Measurements from ENCODE around the gene OPRD1.

The OPRD1 gene

GRCh38 chr1:28855969-28856368 is 44.0 kb downstream of the OPRD1 start:
- H3K4me2 ChIP-seq (ENCODE audit: low read length) = no peak overlapping the region
- H3K79me2 ChIP-seq (ENCODE audit: control insufficient read depth, insufficient read depth, low read length, poor library complexity) = no peaks in the 10 kb centered on the region
- no CpG with 5 or more reads among the region's 7 CpGs for WGBS (ENCODE audit: extremely low coverage, insufficient coverage, insufficient read length)

DNA sequence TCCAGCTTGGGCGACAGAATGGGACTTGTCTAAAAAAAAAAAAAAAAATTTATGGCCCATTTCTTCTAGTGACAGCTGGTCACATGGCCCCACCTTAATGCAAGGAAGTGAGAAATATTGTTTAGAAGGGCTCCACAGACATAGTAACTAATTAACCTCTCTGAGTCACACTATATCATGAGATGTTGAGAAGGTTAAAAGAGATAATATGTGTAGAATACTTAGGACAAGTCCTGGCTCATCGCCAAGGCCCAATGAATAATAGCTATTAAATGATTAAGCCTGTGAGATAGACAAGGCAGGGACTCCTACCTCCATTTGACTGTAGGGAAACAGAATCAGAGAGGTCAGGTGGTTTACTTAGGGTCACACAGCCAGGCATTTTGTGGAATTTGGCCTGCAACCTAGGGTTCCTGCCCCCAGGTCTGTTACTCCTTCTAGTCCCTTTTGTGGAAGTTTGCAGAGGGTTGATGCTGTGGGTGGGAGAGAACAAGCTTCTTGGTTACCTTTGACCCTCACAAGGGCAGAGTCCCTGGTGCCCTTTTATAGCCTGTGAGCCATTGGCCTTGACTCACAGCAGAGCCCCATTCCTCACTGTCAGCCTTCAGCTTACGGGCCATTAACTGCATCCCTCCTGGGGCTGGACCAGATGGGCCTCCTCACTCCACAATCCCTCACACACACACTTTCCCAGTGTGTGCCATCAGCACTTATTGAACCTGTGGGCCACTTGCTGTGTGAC is 48.5 kb downstream of the OPRD1 start:
- no peak overlapping the region for H2AK5ac ChIP-seq (ENCODE audit: low read length)
- no peak overlapping the region for H3K23ac ChIP-seq (ENCODE audit: low read length)
- H2BK120ac ChIP-seq (ENCODE audit: insufficient read depth, low read length, poor library complexity) = no peak overlapping the region
- no peak overlapping the region for H4K8ac ChIP-seq (ENCODE audit: low read depth, low read length)
- whole genome bisulfite sequencing (ENCODE audit: extremely low coverage, insufficient coverage, insufficient read length) = no CpG with 5 or more reads among the region's 3 CpGs
- H2BK5ac ChIP-seq (ENCODE audit: low read depth, low read length, poor library complexity) = no peak overlapping the region
- H3K14ac ChIP-seq (ENCODE audit: low read length) = no peak overlapping the region
- H3K4me1 ChIP-seq (ENCODE audit: control insufficient read depth in 1 of 2, insufficient read depth in 2 of 2, low read length in 2 of 2) = no peaks in the 10 kb centered on the region
- no peak overlapping the region for H3K9ac ChIP-seq (ENCODE audit: low read length)
- no peak overlapping the region for H4K91ac ChIP-seq (ENCODE audit: low read depth, low read length)
- H3K18ac ChIP-seq (ENCODE audit: low read length) = no peak overlapping the region
- no peak overlapping the region for H3K4ac ChIP-seq (ENCODE audit: low read depth, low read length)
- no peak overlapping the region for H2BK12ac ChIP-seq (ENCODE audit: low read length)
- H3K9me3 ChIP-seq (ENCODE audit: insufficient read depth, low read depth, low read length) = peaks cover 5% of the 10 kb centered on the region
- H3K27me3 ChIP-seq (ENCODE audit: insufficient read depth, low read length) = no peaks in the 10 kb centered on the region
- H3K79me1 ChIP-seq (ENCODE audit: low read length) = no peaks in the 10 kb centered on the region
- no peak overlapping the region for H3K4me3 ChIP-seq (ENCODE audit: low read depth, low read length)
- no peak for DNase-seq
- no peak overlapping the region for H4K12ac ChIP-seq (ENCODE audit: low read depth, low read length)
- H3K36me3 ChIP-seq (ENCODE audit: control insufficient read depth in 1 of 2, insufficient read depth in 2 of 2, low read length in 2 of 2) = peaks cover 5% of the 10 kb centered on the region in 2 experiments
- no peaks in the 10 kb centered on the region for H3K79me2 ChIP-seq (ENCODE audit: control insufficient read depth, insufficient read depth, low read length, poor library complexity)
- no peak overlapping the region for H2AFZ ChIP-seq (ENCODE audit: insufficient read depth, low read length, poor library complexity)
- no peak overlapping the region for H3K4me2 ChIP-seq (ENCODE audit: low read length)
- no peak overlapping the region for H3K27ac ChIP-seq (ENCODE audit: low read depth, low read length)

More at GRCh38 chr1:28855969-28856368, 44.0 kb downstream of the OPRD1 start:
- H3K9ac ChIP-seq (ENCODE audit: low read length) = no peak overlapping the region
- no peak overlapping the region for H3K18ac ChIP-seq (ENCODE audit: low read length)
- no peak overlapping the region for H2AFZ ChIP-seq (ENCODE audit: insufficient read depth, low read length, poor library complexity)
- H3K27ac ChIP-seq (ENCODE audit: low read depth, low read length) = no peak overlapping the region
- no peak overlapping the region for H3K23ac ChIP-seq (ENCODE audit: low read length)
- no peak overlapping the region for H3K4ac ChIP-seq (ENCODE audit: low read depth, low read length)
- DNase-seq = no peak
- peaks cover 5% of the 10 kb centered on the region in 2 experiments for H3K36me3 ChIP-seq (ENCODE audit: control insufficient read depth in 1 of 2, insufficient read depth in 2 of 2, low read length in 2 of 2)
- no peak overlapping the region for H2BK12ac ChIP-seq (ENCODE audit: low read length)
- H2BK120ac ChIP-seq (ENCODE audit: insufficient read depth, low read length, poor library complexity) = no peak overlapping the region
- H3K79me1 ChIP-seq (ENCODE audit: low read length) = no peaks in the 10 kb centered on the region
- no peaks in the 10 kb centered on the region for H3K4me1 ChIP-seq (ENCODE audit: control insufficient read depth in 1 of 2, insufficient read depth in 2 of 2, low read length in 2 of 2)
- H4K12ac ChIP-seq (ENCODE audit: low read depth, low read length) = no peak overlapping the region
- no peak overlapping the region for H2BK5ac ChIP-seq (ENCODE audit: low read depth, low read length, poor library complexity)
- H4K91ac ChIP-seq (ENCODE audit: low read depth, low read length) = no peak overlapping the region
- no peak overlapping the region for H4K8ac ChIP-seq (ENCODE audit: low read depth, low read length)
- no peak overlapping the region for H3K14ac ChIP-seq (ENCODE audit: low read length)
- H2AK5ac ChIP-seq (ENCODE audit: low read length) = no peak overlapping the region
- peaks cover 2% of the 10 kb centered on the region for H3K9me3 ChIP-seq (ENCODE audit: insufficient read depth, low read depth, low read length)
- H3K4me3 ChIP-seq (ENCODE audit: low read depth, low read length) = no peak overlapping the region
- H3K27me3 ChIP-seq (ENCODE audit: insufficient read depth, low read length) = no peaks in the 10 kb centered on the region

GRCh38 chr1:28862571-28863403 is 50.8 kb downstream of the OPRD1 start:
- Histone ChIP-seq H3K18ac (ENCODE audit: low read length) (no peak overlapping the region), H3K27ac (ENCODE audit: low read depth, low read length) (no peak overlapping the region), H3K4me2 (ENCODE audit: low read length) (no peak overlapping the region), H3K4me1 (ENCODE audit: control insufficient read depth in 1 of 2, insufficient read depth in 2 of 2, low read length in 2 of 2) (no peaks in the 10 kb centered on the region), H3K27me3 (ENCODE audit: insufficient read depth, low read length) (no peaks in the 10 kb centered on the region), H3K36me3 (ENCODE audit: control insufficient read depth in 1 of 2, insufficient read depth in 2 of 2, low read length in 2 of 2) (peaks cover 5% of the 10 kb centered on the region in 2 experiments), H2AK5ac (ENCODE audit: low read length) (no peak overlapping the region), H3K9ac (ENCODE audit: low read length) (no peak overlapping the region), H4K91ac (ENCODE audit: low read depth, low read length) (no peak overlapping the region), H2BK12ac (ENCODE audit: low read length) (no peak overlapping the region), H3K4me3 (ENCODE audit: low read depth, low read length) (no peak overlapping the region), H3K4ac (ENCODE audit: low read depth, low read length) (no peak overlapping the region), H3K79me1 (ENCODE audit: low read length) (no peaks in the 10 kb centered on the region), H2BK5ac (ENCODE audit: low read depth, low read length, poor library complexity) (no peak overlapping the region), H2AFZ (ENCODE audit: insufficient read depth, low read length, poor library complexity) (no peak overlapping the region), H4K12ac (ENCODE audit: low read depth, low read length) (no peak overlapping the region), H2BK120ac (ENCODE audit: insufficient read depth, low read length, poor library complexity) (no peak overlapping the region), H3K79me2 (ENCODE audit: control insufficient read depth, insufficient read depth, low read length, poor library complexity) (no peaks in the 10 kb centered on the region), H3K9me3 (ENCODE audit: insufficient read depth, low read depth, low read length) (peaks cover 5% of the 10 kb centered on the region), H4K8ac (ENCODE audit: low read depth, low read length) (no peak overlapping the region), H3K14ac (ENCODE audit: low read length) (no peak overlapping the region), H3K23ac (ENCODE audit: low read length) (no peak overlapping the region)
- WGBS (ENCODE audit: extremely low coverage, insufficient coverage, insufficient read length) = no CpG with 5 or more reads among the region's 66 CpGs
- DNase-seq = no peak

DNA sequence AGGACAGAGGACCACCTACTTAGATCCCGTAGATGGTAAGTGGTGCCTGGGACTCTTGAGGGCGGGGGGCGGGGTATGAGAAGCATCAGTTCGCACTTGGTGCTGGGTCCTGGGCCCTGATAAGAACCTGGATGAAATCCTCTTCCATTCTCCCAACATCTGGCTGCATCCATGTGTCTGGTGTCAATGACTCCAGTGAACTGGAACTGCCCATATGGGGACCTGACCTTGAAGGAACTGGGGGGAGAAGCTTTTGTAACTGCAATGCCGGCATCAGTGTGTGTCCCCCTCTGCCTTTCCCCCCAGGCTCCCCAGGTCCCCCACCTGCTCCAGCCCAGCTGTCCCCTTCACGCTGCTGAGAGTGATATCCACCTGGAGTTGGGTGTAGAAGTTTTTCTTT is 52.7 kb downstream of the OPRD1 start:
- no peak overlapping the region for H2BK12ac ChIP-seq (ENCODE audit: low read length)
- H3K27me3 ChIP-seq (ENCODE audit: insufficient read depth, low read length) = no peaks in the 10 kb centered on the region
- no peak overlapping the region for H2AFZ ChIP-seq (ENCODE audit: insufficient read depth, low read length, poor library complexity)
- H3K9me3 ChIP-seq (ENCODE audit: insufficient read depth, low read depth, low read length) = peaks cover 7% of the 10 kb centered on the region
- H3K4ac ChIP-seq (ENCODE audit: low read depth, low read length) = no peak overlapping the region
- H3K4me3 ChIP-seq (ENCODE audit: low read depth, low read length) = no peak overlapping the region
- H4K8ac ChIP-seq (ENCODE audit: low read depth, low read length) = no peak overlapping the region
- no peak overlapping the region for H3K23ac ChIP-seq (ENCODE audit: low read length)
- no peak overlapping the region for H2AK5ac ChIP-seq (ENCODE audit: low read length)
- DNase-seq = no peak
- H3K36me3 ChIP-seq (ENCODE audit: control insufficient read depth in 1 of 2, insufficient read depth in 2 of 2, low read length in 2 of 2) = no peaks in the 10 kb centered on the region
- H3K18ac ChIP-seq (ENCODE audit: low read length) = no peak overlapping the region
- H4K12ac ChIP-seq (ENCODE audit: low read depth, low read length) = no peak overlapping the region
- no peak overlapping the region for H3K9ac ChIP-seq (ENCODE audit: low read length)
- no peaks in the 10 kb centered on the region for H3K79me2 ChIP-seq (ENCODE audit: control insufficient read depth, insufficient read depth, low read length, poor library complexity)
- no peak overlapping the region for H2BK120ac ChIP-seq (ENCODE audit: insufficient read depth, low read length, poor library complexity)
- H4K91ac ChIP-seq (ENCODE audit: low read depth, low read length) = no peak overlapping the region
- no peak overlapping the region for H3K27ac ChIP-seq (ENCODE audit: low read depth, low read length)
- H3K79me1 ChIP-seq (ENCODE audit: low read length) = no peaks in the 10 kb centered on the region
- no CpG with 5 or more reads among the region's 6 CpGs for WGBS (ENCODE audit: extremely low coverage, insufficient coverage, insufficient read length)
- H3K4me1 ChIP-seq (ENCODE audit: control insufficient read depth in 1 of 2, insufficient read depth in 2 of 2, low read length in 2 of 2) = no peaks in the 10 kb centered on the region
- no peak overlapping the region for H3K14ac ChIP-seq (ENCODE audit: low read length)
- H3K4me2 ChIP-seq (ENCODE audit: low read length) = no peak overlapping the region
- H2BK5ac ChIP-seq (ENCODE audit: low read depth, low read length, poor library complexity) = no peak overlapping the region

Measured in trophoblast cell (in vitro differentiated cells and primary cell).